ENCODE data around the gene PRF1.
"Not testable (repeated sequence)": the region's sequence is repeated elsewhere in the genome, so short reads cannot be mapped to it uniquely, and the experiment has no call there.

DNA sequence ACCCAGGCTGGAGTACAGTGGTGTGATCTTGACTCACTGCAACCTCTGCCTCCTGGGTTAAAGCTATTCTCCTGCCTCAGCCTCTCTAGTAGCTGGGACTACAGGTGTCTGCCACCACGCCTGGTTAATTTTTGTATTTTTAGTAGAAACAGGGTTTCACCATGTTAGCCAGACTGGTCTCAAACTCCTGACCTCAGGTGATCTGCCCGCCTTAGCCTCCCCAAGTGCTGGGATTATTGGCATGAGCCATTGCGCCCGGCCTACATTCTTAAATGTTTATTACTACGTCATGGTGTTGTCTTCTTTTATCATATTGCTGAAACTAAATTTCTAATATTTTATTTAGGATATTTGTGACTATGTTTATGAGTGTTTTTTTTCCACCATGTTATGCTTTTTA, 21.4 kb downstream of the PRF1 start:
- not testable (repeated sequence) for TF ChIP-seq EZH2 (IDR thresholded peaks at IDR 0.05; ENCODE audit: borderline replicate concordance, insufficient read depth, low read depth, low read length, poor library complexity, severe bottlenecking)
- TF ChIP-seq, protein P1, sequence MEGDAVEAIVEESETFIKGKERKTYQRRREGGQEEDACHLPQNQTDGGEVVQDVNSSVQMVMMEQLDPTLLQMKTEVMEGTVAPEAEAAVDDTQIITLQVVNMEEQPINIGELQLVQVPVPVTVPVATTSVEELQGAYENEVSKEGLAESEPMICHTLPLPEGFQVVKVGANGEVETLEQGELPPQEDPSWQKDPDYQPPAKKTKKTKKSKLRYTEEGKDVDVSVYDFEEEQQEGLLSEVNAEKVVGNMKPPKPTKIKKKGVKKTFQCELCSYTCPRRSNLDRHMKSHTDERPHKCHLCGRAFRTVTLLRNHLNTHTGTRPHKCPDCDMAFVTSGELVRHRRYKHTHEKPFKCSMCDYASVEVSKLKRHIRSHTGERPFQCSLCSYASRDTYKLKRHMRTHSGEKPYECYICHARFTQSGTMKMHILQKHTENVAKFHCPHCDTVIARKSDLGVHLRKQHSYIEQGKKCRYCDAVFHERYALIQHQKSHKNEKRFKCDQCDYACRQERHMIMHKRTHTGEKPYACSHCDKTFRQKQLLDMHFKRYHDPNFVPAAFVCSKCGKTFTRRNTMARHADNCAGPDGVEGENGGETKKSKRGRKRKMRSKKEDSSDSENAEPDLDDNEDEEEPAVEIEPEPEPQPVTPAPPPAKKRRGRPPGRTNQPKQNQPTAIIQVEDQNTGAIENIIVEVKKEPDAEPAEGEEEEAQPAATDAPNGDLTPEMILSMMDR (IDR thresholded peaks at IDR 0.05) = not testable (repeated sequence)
